H9 (cell line): Measurements from ENCODE around the gene SIX2. TPM values are rescaled to one million over a fixed set of nuclear protein-coding genes. Genes with fewer than 3 reads are reported as not detected.

Experiments used
- DNase-seq: peaks from one replicate; pipeline ENCODE4 v3.0.0-alpha.2; 2017
- H2AFZ ChIP-seq: one replicate; pipeline ENCODE4 v1.6.1; 2013; ENCODE audit warnings: mild to moderate bottlenecking, low read length, control low read depth, moderate library complexity
- H2AK5ac ChIP-seq: 2 replicates; pipeline ENCODE4 v1.6.1; 2013; ENCODE audit warnings: low read length, control low read depth, mixed read lengths; ENCODE audit not compliant: insufficient read length
- H2BK120ac ChIP-seq: one replicate; pipeline ENCODE4 v1.6.1; 2013; ENCODE audit warnings: low read depth, mild to moderate bottlenecking, low read length, control low read depth, inconsistent platforms; ENCODE audit not compliant: poor library complexity, severe bottlenecking
- H2BK12ac ChIP-seq: 2 replicates; pipeline ENCODE4 v1.6.1; 2013; ENCODE audit warnings: low read length, control low read depth, mixed read lengths, low read depth; ENCODE audit not compliant: insufficient read length
- H2BK15ac ChIP-seq: 2 replicates; pipeline ENCODE4 v1.6.1; 2013; ENCODE audit warnings: low read depth, low read length, control low read depth
- H2BK20ac ChIP-seq: one replicate; pipeline ENCODE4 v1.6.1; 2013; ENCODE audit warnings: low read depth, mild to moderate bottlenecking, low read length, control low read depth, inconsistent platforms; ENCODE audit not compliant: poor library complexity, severe bottlenecking
- H2BK5ac ChIP-seq: 2 replicates; pipeline ENCODE4 v1.6.1; 2013; ENCODE audit warnings: low read length, control low read depth, mixed read lengths; ENCODE audit not compliant: insufficient read length
- H3K14ac ChIP-seq: 2 replicates; pipeline ENCODE4 v1.6.1; 2013; ENCODE audit warnings: low read length, control low read depth; ENCODE audit not compliant: insufficient read depth
- H3K18ac ChIP-seq: 2 replicates; pipeline ENCODE4 v1.6.1; 2013; ENCODE audit warnings: low read depth, mild to moderate bottlenecking, mixed read lengths, low read length, control low read depth; ENCODE audit not compliant: insufficient read length
- H3K23ac ChIP-seq: 2 replicates; pipeline ENCODE4 v1.6.1; 2013; ENCODE audit warnings: low read length, control low read depth, mixed read lengths, low read depth; ENCODE audit not compliant: insufficient read length
- H3K23me2 ChIP-seq: 2 replicates; pipeline ENCODE4 v1.6.1; 2013; ENCODE audit warnings: low read depth, mild to moderate bottlenecking, mixed read lengths, low read length, control low read depth; ENCODE audit not compliant: insufficient read length, poor library complexity, severe bottlenecking
- H3K27ac ChIP-seq: 2 replicates; pipeline ENCODE4 v1.5.1; 2013; ENCODE audit warnings: low read length, control low read depth, mixed read lengths, low read depth; ENCODE audit not compliant: insufficient read length
- H3K27me3 ChIP-seq: 2 replicates; pipeline ENCODE4 v1.6.1; 2013; ENCODE audit warnings: low read length, control low read depth, inconsistent platforms; ENCODE audit not compliant: insufficient read depth
- H3K4ac ChIP-seq: 2 replicates; pipeline ENCODE4 v1.6.1; 2013; ENCODE audit warnings: low read depth, mild to moderate bottlenecking, control low read depth, inconsistent platforms, low read length, moderate library complexity
- H3K4me1 ChIP-seq: 2 replicates; pipeline ENCODE4 v1.6.1; 2013; ENCODE audit warnings: low read length, control low read depth, inconsistent platforms; ENCODE audit not compliant: insufficient read depth
- H3K4me2 ChIP-seq: 2 replicates; pipeline ENCODE4 v1.6.1; 2013; ENCODE audit warnings: low read length, control low read depth, mixed read lengths; ENCODE audit not compliant: insufficient read length, insufficient read depth
- H3K56ac ChIP-seq: 2 replicates; pipeline ENCODE4 v1.6.1; 2013; ENCODE audit warnings: low read depth, mild to moderate bottlenecking, mixed read lengths, low read length, control low read depth; ENCODE audit not compliant: insufficient read length
- H3K79me1 ChIP-seq: 2 replicates; pipeline ENCODE4 v1.6.1; 2013; ENCODE audit warnings: low read depth, mild to moderate bottlenecking, moderate library complexity, low read length, control low read depth, inconsistent platforms; ENCODE audit not compliant: insufficient read depth, poor library complexity, severe bottlenecking
- H3K79me2 ChIP-seq: 2 replicates; pipeline ENCODE4 v1.6.1; 2013; ENCODE audit warnings: low read length, control low read depth, inconsistent platforms; ENCODE audit not compliant: insufficient read depth
- H3K9ac ChIP-seq: 2 replicates; pipeline ENCODE4 v1.6.1; 2013; ENCODE audit warnings: low read length, control low read depth, mixed read lengths; ENCODE audit not compliant: insufficient read length; ENCODE audit errors: extremely low read depth
- H3K9me3 ChIP-seq: one replicate; pipeline ENCODE4 v1.6.1; 2013; ENCODE audit warnings: low read depth, low read length, inconsistent platforms; ENCODE audit not compliant: control insufficient read depth
- H3T11ph ChIP-seq: one replicate; pipeline ENCODE4 v1.6.1; 2013; ENCODE audit warnings: mild to moderate bottlenecking, low read length, control low read depth, inconsistent platforms
- H4K20me1 ChIP-seq: one replicate; pipeline ENCODE4 v1.6.1; 2013; ENCODE audit not compliant: control insufficient read depth, insufficient read length, insufficient read depth
- H4K5ac ChIP-seq: 2 replicates; pipeline ENCODE4 v1.6.1; 2013; ENCODE audit warnings: low read depth, mild to moderate bottlenecking, mixed read lengths, low read length, control low read depth; ENCODE audit not compliant: insufficient read length
- H4K8ac ChIP-seq: replicated peaks from 2 replicates; pipeline ENCODE4 v1.6.1; 2013; ENCODE audit warnings: low read length, control low read depth, mixed read lengths, low read depth; ENCODE audit not compliant: insufficient read length
- H4K91ac ChIP-seq: 2 replicates; pipeline ENCODE4 v1.6.1; 2013; ENCODE audit warnings: low read depth, mild to moderate bottlenecking, moderate library complexity, mixed read lengths, low read length, control low read depth; ENCODE audit not compliant: insufficient read length
- H3K27ac Mint-ChIP-seq, 3 experiments: 2 replicates in 2 of 3; 3 replicates in 1 of 3; pipeline ENCODE4 v1.8.0; 2020 to 2021; ENCODE audit warnings: mixed read lengths in 3 of 3, mild to moderate bottlenecking in 1 of 3, moderate library complexity in 1 of 3
- H3K27me3 Mint-ChIP-seq: 2 replicates; pipeline ENCODE4 v1.8.0; 2021; ENCODE audit warnings: low read depth, mild to moderate bottlenecking, moderate library complexity, mixed read lengths
- H3K36me3 Mint-ChIP-seq, 3 experiments: 2 replicates in 2 of 3; 3 replicates in 1 of 3; pipeline ENCODE4 v1.8.0; 2020 to 2021; ENCODE audit warnings: low read depth in 3 of 3, mixed read lengths in 3 of 3; ENCODE audit not compliant: insufficient read depth in 1 of 3
- H3K4me1 Mint-ChIP-seq, 2 experiments: 2 replicates each; pipeline ENCODE4 v1.8.0; 2020; ENCODE audit warnings: mixed read lengths in 2 of 2
- H3K4me3 Mint-ChIP-seq, 2 experiments: 2 replicates in 1 of 2; 3 replicates in 1 of 2; pipeline ENCODE4 v1.8.0; 2020 to 2021; ENCODE audit warnings: mild to moderate bottlenecking in 2 of 2, mixed read lengths in 2 of 2, moderate library complexity in 1 of 2
- H3K9me3 Mint-ChIP-seq, 2 experiments: 2 replicates in 1 of 2; 3 replicates in 1 of 2; pipeline ENCODE4 v1.8.0; 2020; ENCODE audit warnings: mild to moderate bottlenecking in 2 of 2, mixed read lengths in 2 of 2, moderate library complexity in 1 of 2
- CTCF ChIP-seq: fragments of 200-600 bp; sonication (generic); conservative IDR thresholded peaks from 3 replicates; pipeline ENCODE4 v1.8.0; 2021; ENCODE audit warnings: antibody characterized with exemption, mild to moderate bottlenecking
- WGBS: extraction: QIAGEN DNeasy Blood & Tissue Kit; methylation state at CpG from one replicate; pipeline ENCODE4 v1.1.7; 2013; ENCODE audit warnings: missing lambda C conversion rate, low lambda C conversion rate, mixed read lengths; ENCODE audit not compliant: insufficient read length; ENCODE audit errors: extremely low coverage; 5-methylcytosine and 5-hydroxymethylcytosine counted together
- long read RNA-seq: library from polyadenylated mRNA; unstranded; transcript quantifications from one replicate; pipeline ENCODE4 v2.0.0, GENCODE V29; 2020
- total RNA-seq: library from RNA; stranded (reverse); gene quantifications from 2 replicates; pipeline ENCODE4 v1.2.1, GENCODE V29; 2021

SIX2 gene
- 0.15 TPM in 1 of 2 replicates, not detected in the other for total RNA-seq
- long read RNA-seq: 0 reads

- Histone ChIP-seq H3K56ac (no peak within 1 kb of the TSS), H3K14ac (no peak within 1 kb of the TSS; the same call in 1 of the 2 replicates), H2AFZ (no peak within 1 kb of the TSS), H3K79me1 (no peaks in the 10 kb centered on the region), H4K20me1 (no peaks in the 10 kb centered on the region), H3K23me2 (peaks cover 28% of the 10 kb centered on the region), H3K9ac (no peak within 1 kb of the TSS), H2BK15ac (no peak within 1 kb of the TSS), H2BK12ac (no peak within 1 kb of the TSS), H4K8ac (no peak within 1 kb of the TSS), H3K23ac (no peak within 1 kb of the TSS), H4K5ac (no peak within 1 kb of the TSS), H2BK20ac (no peak within 1 kb of the TSS), H3K4me2 (peak within 1 kb of the TSS; percentile 62), H2BK120ac (no peak within 1 kb of the TSS), H3K27me3 (peaks cover 79% of the 10 kb centered on the region), H4K91ac (no peak within 1 kb of the TSS), H3K18ac (no peak within 1 kb of the TSS), H2BK5ac (no peak within 1 kb of the TSS), H3K9me3 (no peaks in the 10 kb centered on the region), H3K79me2 (no peaks in the 10 kb centered on the region), H3K4me1 (no peaks in the 10 kb centered on the region; the same call in 1 of the 2 replicates), H3T11ph (no peak within 1 kb of the TSS), H2AK5ac (no peak within 1 kb of the TSS), H3K27ac (no peak within 1 kb of the TSS), H3K4ac (no peak within 1 kb of the TSS)
- Mint-ChIP-seq H3K4me1 (peaks cover 11 to 51% of the 10 kb centered on the region in 2 experiments), H3K9me3 (peaks cover 0 to 3% of the 10 kb centered on the region in 2 experiments; a peak in 3 of 5 replicates), H3K4me3 (peak within 1 kb of the TSS; percentile 57 to 83), H3K36me3 (no peaks in the 10 kb centered on the region; a peak in 3 of 7 replicates), H3K27ac (no peak within 1 kb of the TSS), H3K27me3 (peaks cover 93% of the 10 kb centered on the region)
- DNase-seq: peak; percentile 98
- TF ChIP-seq CTCF: no peak
- no CpG with 5 or more reads among the region's 61 CpGs for WGBS
Observed at GRCh38 chr2:45009303-45009927, at the start of gene SIX2. TSS of gene SIX2 (minus strand) at chr2:45009452. CDS start at chr2:45009110, 342 bp downstream.
